ENCODE measurements around the gene THSD4.

- no peak for TF ChIP-seq CTCF (IDR thresholded peaks at IDR 0.05)
- TF ChIP-seq POLR2A (IDR thresholded peaks at IDR 0.05): no peak
These were observed 512.3 kb downstream of the THSD4 start for GRCh38 chr15:71627604-71628003.
